GM15510 (cell line): ENCODE results near the gene F2RL1.

Experiments
- POLR2A ChIP-seq: IDR thresholded peaks from 3 replicates; pipeline ENCODE4 v1.6.1; 2011; ENCODE audit warnings: borderline replicate concordance; ENCODE audit not compliant: insufficient read length; ENCODE audit errors: extremely low read depth

F2RL1 gene

DNA sequence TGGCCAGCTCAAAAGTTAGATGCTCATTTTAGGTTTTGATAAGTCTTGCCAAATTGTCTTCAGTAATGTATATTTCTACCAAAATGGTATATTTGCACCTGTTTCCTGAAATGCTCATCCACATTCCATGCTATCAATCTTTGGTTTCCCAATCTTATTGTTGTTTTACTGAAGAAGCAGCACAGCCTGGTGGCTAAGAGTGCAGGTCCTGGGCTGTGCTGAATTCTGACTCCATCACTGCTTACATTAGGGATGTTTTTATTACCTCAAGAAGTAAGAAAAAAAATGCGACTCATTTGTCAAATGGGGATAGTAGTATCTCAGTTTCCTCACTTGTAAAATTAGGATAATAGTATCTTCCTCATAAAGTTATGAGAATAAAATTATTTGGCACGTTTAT is 17.4 kb downstream of the F2RL1 start:
- no peak for TF ChIP-seq POLR2A

DNA sequence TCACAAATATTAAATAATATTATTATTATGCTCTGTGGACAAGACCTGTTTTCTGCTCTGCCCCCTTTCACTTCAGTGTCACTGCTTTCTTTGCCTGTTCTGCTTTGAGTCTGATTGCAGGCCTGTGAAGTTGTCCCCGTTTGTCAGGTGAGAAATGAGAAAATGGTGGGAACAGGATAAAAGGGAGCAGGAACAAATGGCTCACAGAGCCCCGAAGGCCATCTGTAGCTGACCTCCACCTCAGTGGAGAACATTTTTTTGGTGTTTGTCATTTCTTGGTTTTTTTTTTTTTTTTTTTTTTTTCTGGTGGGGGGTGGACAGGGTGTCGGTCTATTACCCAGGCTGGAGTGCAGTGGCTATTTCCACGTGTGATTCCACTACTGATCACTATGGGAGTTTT is 17.8 kb downstream of the F2RL1 start:
- TF ChIP-seq POLR2A: no peak

DNA sequence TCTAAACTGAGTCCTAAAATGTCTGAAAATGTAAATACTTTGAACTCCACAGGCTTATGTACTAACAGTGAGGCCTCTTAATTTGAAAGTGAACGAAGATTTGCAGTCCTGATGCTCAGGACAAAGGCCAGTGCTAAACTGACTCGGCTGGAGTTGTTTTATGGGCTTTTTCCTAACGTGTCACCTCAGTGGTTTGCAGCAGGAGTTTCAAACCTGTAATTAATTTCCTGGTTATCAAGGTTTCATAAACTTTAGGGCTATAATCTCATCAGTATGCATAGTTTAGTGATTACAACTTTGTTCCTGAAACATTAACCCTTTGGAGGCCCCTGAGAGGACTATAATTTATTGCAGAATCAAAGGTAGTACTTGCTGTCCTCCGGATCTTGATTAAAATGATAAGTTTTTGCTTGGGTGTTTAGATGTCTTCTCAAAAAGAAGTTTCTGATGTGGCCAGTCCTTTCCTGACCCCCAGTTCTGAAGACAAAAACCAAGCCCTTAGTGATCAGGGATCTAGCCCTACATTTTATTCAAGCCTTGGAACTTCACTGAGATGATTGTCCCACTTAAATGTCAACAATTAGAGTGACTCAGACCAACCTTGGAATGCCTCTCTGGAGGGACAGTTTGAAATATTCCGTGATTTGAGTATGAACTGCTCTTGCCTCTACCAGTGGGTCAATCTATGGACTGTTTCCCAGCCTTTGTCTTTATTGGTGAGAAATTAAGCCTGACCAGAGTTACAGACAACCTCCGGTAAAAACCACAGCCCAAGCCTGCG is 19.8 kb downstream of the F2RL1 start:
- no peak for TF ChIP-seq POLR2A

DNA sequence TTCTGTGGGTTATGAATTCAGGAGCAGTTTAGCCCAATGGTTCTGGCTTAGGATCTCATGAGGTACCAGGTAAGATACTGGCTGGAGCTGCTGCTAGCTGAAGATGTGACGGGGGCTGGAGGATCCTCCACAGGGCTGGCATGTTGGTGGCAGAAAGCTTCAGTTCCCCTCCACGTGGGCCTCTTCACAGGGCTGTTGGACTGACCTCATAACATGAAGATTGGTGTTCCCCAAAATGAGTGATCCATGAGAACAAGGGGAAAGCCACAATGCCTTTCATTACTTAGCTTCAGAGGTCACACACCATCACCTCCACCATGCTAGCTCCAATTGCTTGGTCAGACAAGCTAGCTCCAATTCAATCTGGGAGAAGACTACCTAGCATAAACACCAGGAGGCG is 22.5 kb downstream of the F2RL1 start:
- no peak for TF ChIP-seq POLR2A

DNA sequence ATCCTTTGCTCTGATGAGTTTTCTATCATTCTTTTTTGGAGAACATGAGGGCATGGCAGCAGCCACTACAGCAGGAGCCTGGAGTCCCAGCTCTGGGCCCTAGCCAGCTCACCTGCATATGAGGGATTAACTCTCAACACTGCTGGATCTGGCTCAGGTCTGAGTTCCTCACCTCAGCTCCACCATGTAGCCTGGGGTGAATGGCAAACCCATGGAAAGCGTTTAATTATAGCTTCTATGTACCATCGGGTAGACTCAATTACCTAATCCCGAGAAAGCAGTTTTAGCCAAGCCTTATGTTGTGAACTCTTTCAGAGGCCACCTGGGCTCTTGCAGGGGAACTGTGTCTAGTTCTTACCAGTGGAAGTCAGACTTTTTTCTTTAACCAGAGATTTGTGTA is 27.1 kb downstream of the F2RL1 start:
- TF ChIP-seq POLR2A: no peak

DNA sequence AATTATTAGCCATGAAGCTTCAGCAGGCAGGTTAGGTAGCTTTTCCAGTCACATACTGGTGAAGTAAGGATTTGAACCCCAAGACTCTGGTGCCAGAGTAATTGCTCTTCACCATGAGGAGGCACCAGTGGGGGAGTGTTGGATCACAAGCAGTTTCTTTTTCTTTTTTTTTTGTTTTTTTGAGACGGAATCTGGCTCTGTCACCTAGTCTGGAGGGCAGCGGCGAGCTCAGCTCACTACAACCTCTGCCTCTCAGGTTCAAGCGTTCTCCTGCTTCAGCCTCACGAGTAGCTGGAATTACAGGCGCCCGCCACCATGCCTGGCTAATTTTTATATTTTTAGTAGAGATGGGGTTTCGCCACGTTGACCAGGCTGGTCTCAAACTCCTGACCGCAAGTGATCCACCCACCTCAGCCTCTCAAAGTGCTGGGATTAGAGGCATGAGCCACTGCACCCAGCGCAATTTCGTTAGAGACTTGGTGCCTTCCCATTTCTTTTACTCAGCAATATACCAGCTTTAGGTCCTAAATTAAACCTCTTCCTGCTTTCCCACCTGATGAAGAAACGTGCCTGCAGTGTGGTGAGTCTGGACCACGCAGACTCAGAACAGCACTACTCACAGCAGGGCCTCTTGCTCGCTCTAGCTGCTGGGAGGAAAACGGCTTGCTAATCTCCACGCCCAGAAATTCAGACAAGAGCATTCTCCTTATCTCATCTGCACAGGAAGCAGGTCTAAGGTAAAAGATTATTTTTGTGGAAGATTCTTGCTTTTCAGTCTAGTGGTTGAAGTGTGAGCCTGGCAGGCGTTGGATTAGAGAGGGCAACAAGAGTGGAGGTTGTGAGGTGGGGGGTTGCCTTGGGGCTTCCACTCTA is 30.8 kb downstream of the F2RL1 start, which contains the start of gene S100Z:
Gene S100Z (plus strand): TSS at position 596 of the 873 bp plus-strand sequence. CDS start 25,346 bp downstream, outside the sequence.
- no peak for TF ChIP-seq POLR2A

DNA sequence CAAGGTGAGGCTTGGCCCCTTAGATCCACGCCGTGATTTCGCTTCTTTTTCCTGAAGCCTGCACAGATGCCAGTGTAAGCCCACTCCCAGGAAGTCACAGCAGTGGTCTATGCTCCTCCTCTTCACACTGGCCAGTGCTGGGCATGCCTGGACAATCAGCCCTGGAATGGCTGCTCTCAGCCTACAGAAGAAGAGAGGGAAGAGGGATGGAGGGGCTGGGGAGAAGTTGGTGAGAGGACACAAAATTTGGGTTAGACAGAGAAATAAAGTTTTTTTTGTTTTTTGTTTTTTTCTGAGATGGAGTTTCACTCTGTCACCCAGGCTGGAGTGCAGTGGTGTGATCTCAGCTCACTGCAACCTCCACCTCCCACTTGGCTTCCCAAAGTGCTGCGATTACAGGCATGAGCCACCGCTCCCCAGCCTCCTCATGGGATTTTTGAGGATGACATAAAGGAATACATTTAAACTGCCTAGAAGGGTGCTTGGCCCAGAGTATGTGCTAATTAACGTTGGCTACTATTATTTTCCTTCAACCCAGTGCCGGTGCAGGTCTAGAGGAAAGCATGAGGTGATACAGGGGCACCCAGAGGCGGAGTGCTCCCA is 31.8 kb downstream of the F2RL1 start:
- TF ChIP-seq POLR2A: no peak

DNA sequence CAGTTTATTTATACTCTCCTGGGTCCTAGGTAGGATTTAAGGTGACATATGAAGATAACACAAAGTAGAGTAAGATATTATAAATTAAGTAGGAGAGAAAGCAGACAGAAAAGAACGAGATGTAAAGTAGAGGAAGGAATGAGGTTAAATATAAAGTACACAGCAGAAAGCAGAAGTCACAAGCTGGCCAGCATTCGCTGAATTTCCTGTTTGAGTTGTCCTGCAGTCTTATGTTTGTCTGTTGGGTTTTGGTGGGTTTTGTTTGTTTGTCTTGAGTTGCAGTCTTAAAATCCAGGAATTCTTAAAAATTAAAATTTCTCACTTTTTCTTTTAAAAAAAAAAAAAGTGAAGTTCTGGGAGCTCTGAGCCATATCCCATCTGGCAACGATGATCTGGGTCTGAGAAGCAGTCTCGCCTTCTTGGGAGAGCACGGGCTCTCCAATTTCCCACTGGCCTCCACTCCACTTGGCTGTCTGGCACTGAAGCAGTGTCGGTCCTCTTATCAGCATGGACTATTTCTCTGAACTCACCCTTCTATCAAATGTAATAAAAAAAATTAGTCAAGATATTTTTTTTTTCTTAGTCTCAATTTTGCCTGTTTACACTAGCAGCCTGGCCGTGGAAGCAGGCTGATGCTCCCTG is 33.0 kb downstream of the F2RL1 start:
- TF ChIP-seq POLR2A: no peak

DNA sequence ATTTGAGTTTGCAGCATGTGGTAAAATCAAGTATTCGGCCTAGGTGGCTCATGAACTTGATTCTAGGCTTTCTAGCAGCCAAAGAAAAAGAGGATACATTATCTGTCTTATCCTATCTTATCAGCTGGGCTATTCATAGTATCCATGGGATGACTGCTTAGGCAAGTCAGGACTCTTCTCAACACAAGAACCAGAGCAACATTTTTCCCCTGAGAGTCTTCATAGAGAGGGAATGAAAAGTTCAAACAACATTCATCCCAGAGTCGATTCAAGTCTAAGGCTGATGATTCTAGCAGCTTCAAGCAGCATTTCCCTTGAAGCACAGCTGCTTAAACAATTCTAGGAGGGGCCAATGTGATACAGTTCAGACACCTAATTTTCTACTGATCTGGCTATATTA is 33.9 kb downstream of the F2RL1 start:
- no peak for TF ChIP-seq POLR2A

DNA sequence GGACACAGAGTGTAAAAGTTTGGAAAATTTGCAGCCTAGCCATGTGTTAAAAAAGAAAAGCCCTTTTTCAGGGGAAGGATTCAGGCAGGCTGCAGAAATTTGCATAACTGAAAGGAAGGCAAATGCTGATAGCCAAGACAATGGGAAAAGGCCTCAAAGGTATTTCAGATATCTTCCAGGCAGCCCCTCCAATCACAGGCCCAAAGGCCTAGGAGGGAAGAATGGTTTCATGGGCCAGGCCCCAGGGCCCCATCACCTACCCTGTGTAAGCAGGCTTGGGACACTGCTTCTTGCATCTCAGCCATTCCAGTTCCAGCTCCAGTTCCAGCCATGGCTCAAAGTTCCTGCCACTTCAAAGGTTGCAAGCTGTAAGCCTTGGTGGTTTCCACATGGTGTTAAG is 35.8 kb downstream of the F2RL1 start:
- no peak for TF ChIP-seq POLR2A

DNA sequence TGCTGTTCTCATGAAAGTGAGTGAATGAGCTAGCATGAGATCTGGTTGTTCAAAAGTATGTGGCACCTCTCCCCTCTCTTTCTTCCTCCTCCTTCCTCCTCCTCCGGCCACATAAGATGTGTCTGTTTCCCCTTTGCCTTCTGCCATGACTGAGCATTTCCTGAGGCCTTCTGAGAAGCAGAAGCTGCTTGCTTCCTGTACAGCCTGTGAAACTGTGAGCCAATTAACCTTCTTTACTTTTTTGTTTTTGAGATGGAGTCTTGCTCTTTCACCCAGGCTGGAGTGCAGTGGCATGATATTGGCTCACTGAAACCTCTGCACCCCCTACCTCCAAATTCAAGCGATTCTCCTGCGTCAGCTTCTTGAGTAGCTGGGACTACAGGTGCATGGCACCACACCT is 37.1 kb downstream of the F2RL1 start:
- no peak for TF ChIP-seq POLR2A

DNA sequence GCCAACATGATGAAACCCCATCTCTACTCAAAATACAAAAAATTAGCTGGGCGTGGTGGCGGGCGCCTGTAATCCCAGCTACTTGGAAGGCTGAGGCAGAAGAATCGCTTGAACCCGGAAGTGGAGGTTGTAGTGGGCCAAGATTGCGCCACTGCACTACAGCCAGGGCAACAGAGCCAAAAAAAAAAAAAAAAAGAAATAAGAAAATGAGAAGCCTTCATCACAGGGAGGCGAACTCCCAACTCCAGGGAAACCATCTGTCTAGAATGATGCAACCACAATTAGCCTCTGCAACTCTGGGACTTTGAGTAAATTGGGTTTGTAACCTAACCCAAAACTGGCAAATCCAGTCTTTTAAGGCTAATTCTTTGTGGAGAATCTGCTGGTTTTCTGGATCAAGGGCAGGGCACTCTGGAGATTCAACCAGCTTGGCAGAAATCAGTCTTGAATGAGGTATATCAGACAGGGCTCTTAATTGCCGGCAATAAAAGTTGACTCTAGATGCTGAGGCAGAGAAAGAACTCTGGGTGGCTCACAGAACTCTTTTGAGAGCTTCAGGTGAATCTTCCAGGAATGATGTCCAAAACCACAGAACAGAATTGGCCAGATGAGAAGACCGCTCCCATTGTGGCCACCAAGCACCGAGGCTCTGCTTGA is 40.9 kb downstream of the F2RL1 start:
- TF ChIP-seq POLR2A: no peak

DNA sequence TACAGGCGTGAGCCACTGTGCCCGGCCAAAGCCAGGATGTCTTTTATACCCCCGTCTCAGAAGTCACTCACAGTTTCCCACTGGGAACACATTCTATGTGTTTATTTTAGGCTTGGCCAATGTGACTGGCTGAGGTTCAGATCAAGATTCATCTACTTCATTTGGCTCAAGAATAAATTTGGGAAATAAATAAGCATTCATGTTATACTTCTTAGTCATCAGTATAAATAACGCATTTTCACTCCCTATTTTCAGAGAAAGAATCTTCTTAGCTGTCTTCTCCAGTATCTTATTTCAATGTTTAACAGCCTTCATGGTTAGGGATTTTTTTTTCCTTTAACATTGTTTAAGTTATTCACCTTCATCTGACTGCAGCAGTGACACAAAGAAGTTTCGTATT is 42.8 kb downstream of the F2RL1 start:
- TF ChIP-seq POLR2A: no peak

DNA sequence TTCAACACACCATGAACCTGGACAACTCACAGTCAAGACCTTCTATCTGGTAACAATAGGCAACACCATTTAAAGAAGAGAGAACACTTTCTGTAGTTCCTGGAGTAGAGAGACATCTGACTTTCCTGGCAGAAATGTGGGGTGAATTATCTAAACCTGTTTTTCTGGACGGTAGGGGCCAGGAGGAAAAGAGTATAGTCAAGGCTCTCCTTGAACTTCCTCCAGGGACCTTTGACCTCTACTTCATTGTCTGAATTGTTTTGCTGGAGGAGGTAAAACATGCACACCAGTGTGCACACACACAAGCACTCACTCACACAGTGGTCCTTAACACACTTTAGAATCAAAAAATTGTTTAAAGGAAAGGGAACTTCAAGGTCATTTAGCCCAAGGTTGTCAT is 44.2 kb downstream of the F2RL1 start:
- TF ChIP-seq POLR2A: no peak
